Measurements from ENCODE around the gene BRINP1.

The BRINP1 gene

GRCh38 chr9:119368681-119369581 lies at the start of gene BRINP1:
BRINP1 (minus strand) TSS chr9:119369435; CDS start chr9:119313355, 56,080 bp downstream.
- peak in 11 of 14 donors; percentile 13 to 94 (median 39) for DNase-seq

GRCh38 chr9:119418721-119419120 lies 49.5 kb upstream of the BRINP1 start:
- no peak for DNase-seq

GRCh38 chr9:119416793-119417192 lies 47.6 kb upstream of the BRINP1 start:
- DNase-seq = no peak

- peak in 2 of 14 donors; percentile 0 to 25 for DNase-seq
These were observed 43.2 kb upstream of the BRINP1 start for GRCh38 chr9:119412399-119412798.

- no peak for DNase-seq
These were observed 40.3 kb upstream of the BRINP1 start for GRCh38 chr9:119409552-119409951.

- no peak for DNase-seq
These were observed 31.4 kb upstream of the BRINP1 start for GRCh38 chr9:119400606-119401005.

- no peak for DNase-seq
These were observed 29.1 kb upstream of the BRINP1 start for GRCh38 chr9:119398350-119398749.

- no peak for DNase-seq
These were observed 22.6 kb upstream of the BRINP1 start for GRCh38 chr9:119391878-119392277.

GRCh38 chr9:119375892-119376291 lies 6.7 kb upstream of the BRINP1 start:
- no peak for DNase-seq

- no peak for DNase-seq
These were observed 3.7 kb upstream of the BRINP1 start for GRCh38 chr9:119372951-119373350.

- peak in 5 of 14 donors; percentile 4 to 26 (median 13) for DNase-seq
These were observed 1.6 kb upstream of the BRINP1 start for GRCh38 chr9:119370816-119371215.

GRCh38 chr9:119369680-119370366 lies 588 bp upstream of the BRINP1 start:
- DNase-seq = peak in 1 of 14 donors; percentile 62

- peak in 1 of 14 donors; percentile 74 for DNase-seq
These were observed 1.1 kb downstream of the BRINP1 start for GRCh38 chr9:119368179-119368578.

GRCh38 chr9:119367683-119368075 lies 1.6 kb downstream of the BRINP1 start:
- peak in 2 of 14 donors; percentile 6 to 39 for DNase-seq

GRCh38 chr9:119366909-119367682 lies 2.1 kb downstream of the BRINP1 start:
- peak in 4 of 14 donors; percentile 2 to 30 (median 11) for DNase-seq

- DNase-seq = peak in 9 of 14 donors; percentile 7 to 84 (median 25)
These were observed 3.8 kb downstream of the BRINP1 start for GRCh38 chr9:119365291-119366027.

- DNase-seq = no peak
These were observed 9.0 kb downstream of the BRINP1 start for GRCh38 chr9:119360237-119360636.

GRCh38 chr9:119357336-119358096 lies 11.7 kb downstream of the BRINP1 start:
- no peak for DNase-seq

GRCh38 chr9:119349351-119349825 lies 19.8 kb downstream of the BRINP1 start:
- no peak for DNase-seq

- DNase-seq = no peak
These were observed 25.9 kb downstream of the BRINP1 start for GRCh38 chr9:119343059-119343990.
